Inflammatory macrophage (primary cell): ENCODE data around the gene ENTREP3.

Experiments
- DNase-seq, 2 donors: peaks; one replicate each; pipeline ENCODE4 v3.0.0-alpha.2; 2020 to 2022

The ENTREP3 gene

GRCh38 chr1:155197901-155198546 is 57.3 kb downstream of the ENTREP3 start:
- DNase-seq: no peak
